NCI-H774 (cell line): Measurements from ENCODE around the gene COG2.
A peak's percentile ranks its signal among the peaks of the same experiment; 100 is the strongest.
"Not testable (repeated sequence)": the region's sequence is repeated elsewhere in the genome, so short reads cannot be mapped to it uniquely, and the experiment has no call there.

Experiments
- DNase-seq: peaks from one replicate; lab custom pipeline; 2025; lab: John Stamatoyannopoulos, UW

Gene COG2

DNA sequence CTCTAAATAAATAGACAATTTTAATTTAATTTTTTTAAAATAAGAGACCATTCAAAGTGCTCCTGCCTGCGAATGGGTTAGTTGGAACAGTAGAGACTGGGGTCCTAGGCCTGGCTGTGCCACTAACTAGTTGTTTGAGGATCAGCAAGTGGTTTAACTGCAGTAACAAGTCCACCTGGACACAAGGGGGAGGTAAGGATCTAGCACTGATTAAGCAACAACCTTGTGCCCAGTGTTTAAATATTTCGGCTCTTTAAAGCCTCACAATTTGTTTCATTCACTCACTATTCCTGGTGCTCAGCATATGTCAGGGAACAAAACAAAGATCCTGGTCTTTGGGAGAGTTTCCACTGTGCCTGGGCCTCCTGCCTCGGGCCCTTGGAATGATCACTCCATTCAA lies 73.2 kb downstream of the COG2 start:
- no peak for DNase-seq

DNA sequence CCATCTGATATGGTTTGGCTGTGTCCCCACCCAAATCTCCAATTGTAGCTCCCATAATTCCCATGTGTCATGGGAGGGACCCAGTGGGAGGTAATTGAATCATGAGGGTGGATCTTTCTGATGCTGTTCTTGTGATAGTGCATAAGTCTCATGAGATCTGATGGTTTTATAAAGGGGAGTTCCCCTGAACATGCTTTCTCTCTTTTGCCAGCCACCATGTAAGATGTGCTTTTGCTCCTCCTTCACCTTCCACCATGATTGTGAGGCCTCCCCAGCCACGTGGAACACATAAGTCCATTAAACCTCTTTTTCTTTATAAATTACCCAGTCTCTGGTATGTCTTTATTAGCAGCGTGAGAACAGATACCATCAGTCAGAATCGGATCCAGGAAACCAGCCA lies 74.2 kb downstream of the COG2 start:
- DNase-seq: not testable (repeated sequence)

DNA sequence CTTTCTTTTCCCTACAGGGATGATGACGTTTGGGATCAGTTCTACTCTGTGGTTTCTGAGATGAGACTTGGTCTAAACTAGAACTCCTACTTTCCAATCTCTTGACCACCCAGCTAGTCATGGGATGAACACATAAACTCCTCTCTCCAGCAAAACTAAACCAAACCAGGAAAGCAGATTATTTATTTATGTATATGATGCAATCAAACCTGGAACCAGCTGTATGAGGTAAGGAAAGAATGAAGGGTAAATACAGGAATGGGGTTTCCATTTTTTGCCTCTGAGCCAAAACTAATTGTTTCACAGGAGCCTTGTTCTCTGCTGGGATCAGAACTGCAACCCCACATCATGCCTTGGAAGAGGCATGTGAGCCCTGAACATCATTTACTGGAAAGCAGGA lies 75.0 kb downstream of the COG2 start:
- no peak for DNase-seq

DNA sequence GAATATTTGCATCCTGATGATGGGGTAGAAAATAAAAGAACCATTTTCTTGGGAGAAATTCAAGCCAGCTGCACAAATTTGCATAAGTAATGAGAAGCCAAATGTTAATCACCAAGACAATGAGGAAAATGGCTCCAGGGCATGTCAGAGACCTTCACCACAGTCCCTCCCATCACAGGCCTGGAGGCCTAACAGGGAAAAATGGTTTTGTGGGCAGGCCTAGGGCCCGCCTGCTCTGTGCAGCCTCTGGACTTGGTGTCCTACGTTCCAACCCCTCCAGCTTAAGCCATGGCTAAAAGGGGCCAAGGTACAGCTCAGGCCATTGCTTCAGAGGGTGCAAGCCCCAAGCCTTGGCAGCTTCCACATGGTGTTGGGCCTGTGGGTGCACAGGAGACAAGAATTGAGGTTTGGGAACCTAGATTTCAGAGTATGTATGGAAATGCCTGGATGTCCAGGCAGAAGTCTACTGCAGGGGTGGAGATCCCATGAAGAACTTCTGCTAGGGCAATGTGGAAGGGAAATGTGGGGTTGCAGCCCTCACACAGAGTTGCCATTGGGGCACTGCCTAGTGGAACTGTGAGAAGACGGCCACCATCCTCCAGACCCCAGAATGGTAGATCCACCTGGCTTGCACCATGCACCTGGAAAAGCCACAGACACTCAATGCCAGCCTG lies 79.7 kb downstream of the COG2 start:
- DNase-seq: not testable (repeated sequence)

DNA sequence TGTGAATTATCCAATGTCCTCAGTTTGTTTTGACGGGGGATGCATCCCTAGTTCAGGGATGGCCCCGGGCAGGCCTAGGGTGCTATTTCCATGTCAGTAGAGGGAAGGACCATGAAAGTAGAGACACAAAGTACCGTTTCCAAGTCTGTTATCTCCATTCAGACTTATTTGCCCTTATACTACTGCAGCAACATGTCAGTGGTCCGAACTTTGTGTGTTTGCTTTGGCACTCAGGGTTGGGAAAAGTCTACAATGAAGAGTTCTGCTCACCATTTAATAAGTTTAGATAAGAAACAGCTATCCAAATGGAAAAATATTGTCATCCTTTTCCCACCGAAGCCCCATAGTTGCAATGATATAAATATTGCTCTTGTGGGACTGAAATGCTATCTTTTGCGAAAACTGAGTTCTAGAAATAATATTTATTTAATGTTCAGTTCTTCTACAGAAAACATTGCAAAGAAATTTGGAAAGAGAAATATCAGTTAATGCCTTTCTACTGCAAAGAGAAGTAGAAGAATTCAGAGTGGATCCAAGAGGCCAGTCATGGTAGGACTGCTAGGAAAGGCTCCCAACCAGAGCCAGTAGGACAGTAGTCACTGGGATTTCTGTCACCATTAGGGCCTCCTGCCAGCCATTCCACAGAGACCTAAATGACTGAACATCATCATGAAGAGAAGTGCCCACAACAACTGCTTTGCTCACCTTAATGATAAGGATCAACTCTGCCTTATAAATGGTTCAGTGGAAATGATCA lies 83.2 kb downstream of the COG2 start:
- DNase-seq: no peak

GRCh38 chr1:230728710-230729392 lies 86.6 kb downstream of the COG2 start:
- DNase-seq: peak; percentile 50

- peak; percentile 84 for DNase-seq
These were observed 88.7 kb downstream of the COG2 start for GRCh38 chr1:230730977-230731376.

- DNase-seq: peak; percentile 79
These were observed 93.2 kb downstream of the COG2 start for GRCh38 chr1:230735447-230735846.

DNA sequence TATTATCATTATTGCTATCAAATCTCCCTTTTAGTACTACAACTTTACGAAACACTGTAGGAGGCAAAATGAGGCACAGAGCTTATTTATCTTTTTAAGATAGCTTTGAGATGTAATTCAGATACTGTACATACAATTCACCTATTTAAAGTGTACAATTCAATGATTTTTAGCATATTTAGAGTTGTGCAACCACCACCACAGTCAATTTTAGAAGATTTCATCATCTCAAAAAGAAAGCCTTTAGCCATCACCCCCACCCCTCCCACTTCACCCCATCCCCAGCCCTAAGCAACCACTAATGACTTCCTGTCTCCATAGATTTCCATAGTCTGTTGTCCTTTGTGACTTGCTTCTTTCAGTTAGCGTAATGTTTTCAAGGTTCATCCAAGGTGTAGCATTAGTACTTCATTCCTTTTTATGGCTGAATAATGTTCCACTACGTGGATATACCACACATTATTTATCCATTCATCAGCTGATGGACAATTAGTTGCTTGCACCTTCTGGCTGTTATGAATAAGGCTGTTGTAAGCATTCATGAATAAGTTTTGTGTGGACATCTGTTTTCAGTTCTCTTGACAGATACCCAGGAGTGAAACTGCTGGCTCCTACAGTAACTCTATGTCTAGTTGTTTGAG lies 95.5 kb downstream of the COG2 start:
- DNase-seq: no peak

DNA sequence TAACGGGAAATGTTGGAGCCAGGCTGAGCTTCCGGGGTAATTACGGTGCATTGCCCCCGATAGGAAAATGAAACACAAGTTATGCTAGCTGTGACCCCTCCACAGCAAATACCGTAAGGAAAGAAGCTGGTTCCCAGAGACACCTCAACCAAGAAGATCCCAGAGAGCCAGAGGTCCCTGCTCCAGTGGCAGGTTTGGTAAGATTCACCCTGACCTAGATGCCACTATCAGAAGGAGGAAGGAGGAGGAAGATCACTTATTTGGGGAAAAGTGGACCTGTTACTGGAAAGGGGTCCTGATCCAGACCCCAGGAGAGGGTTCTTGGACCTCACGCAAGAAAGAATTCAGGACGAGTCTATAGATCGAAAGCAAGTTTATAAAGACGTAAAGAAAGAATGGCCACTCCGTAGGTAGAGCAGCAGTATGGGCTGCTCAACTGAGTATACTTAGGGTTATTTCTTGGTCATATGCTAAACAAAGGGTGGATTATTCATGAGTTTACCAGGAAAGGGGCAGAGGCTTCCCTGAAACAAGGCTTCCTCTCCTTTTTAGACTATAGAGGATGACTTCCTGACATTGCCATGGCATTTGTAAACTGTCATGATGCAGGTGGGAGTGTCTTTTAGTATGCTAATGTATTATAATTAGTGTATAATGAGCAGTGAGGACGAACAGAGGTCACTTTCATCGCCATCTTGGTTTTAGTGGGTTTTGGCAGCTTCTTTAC lies 97.4 kb downstream of the COG2 start:
- DNase-seq: no peak
